HL-60 (cell line): ENCODE data around the gene IST1.

Source experiments
- GABPA ChIP-seq: IDR thresholded peaks from 2 replicates; pipeline ENCODE4 v1.6.1; 2012; ENCODE audit warnings: low read depth
- TF ChIP-seq, protein P1 (sequence below): IDR thresholded peaks from one replicate; pipeline ENCODE4 v1.5.1; 2011; ENCODE audit warnings: low read length, control low read depth, inconsistent platforms; ENCODE audit not compliant: insufficient read depth

DNA sequence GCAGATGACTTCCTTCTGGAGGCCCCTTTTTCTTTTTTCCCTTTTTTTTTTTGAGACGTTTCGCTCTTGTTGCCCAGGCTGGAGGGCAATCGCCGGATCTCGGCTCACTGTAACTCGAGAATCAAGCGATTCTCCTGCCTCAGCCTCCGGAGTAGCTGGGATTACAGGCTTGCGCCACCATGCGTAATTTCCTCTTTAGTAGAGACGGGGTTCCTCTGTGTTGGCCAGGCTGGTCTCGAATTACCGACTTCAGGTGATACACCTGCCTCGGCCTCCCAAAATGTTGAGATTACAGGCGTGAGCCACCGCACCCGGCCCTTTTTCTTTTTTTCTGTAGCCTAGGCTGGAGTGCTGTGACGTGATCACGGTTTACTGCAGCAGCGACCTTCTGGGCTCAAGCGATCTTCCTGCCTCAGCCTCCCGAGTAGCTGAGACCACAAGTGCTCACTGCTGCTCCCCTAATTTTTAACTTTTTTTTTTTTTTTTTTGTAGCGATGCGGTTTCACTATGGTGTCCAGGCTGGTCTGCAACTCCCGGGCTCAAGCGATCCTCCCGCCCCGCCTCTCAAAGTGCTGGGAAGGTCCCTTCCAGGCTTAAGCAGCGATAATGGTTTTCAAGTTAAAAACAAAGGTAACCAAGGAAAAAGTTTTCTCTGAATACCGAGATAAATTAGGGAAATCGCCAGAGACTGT lies 956 bp upstream of the IST1 start:
- TF ChIP-seq, protein P1, sequence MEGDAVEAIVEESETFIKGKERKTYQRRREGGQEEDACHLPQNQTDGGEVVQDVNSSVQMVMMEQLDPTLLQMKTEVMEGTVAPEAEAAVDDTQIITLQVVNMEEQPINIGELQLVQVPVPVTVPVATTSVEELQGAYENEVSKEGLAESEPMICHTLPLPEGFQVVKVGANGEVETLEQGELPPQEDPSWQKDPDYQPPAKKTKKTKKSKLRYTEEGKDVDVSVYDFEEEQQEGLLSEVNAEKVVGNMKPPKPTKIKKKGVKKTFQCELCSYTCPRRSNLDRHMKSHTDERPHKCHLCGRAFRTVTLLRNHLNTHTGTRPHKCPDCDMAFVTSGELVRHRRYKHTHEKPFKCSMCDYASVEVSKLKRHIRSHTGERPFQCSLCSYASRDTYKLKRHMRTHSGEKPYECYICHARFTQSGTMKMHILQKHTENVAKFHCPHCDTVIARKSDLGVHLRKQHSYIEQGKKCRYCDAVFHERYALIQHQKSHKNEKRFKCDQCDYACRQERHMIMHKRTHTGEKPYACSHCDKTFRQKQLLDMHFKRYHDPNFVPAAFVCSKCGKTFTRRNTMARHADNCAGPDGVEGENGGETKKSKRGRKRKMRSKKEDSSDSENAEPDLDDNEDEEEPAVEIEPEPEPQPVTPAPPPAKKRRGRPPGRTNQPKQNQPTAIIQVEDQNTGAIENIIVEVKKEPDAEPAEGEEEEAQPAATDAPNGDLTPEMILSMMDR = no peak
- no peak for TF ChIP-seq GABPA
